CD4-positive, alpha-beta T cell treated with Interleukin-6 at 100 ng/mL for 8 hours (primary cell): ENCODE data around the gene ADGRB3.

Experiments used
- DNase-seq: peaks from one replicate; pipeline ENCODE4 v3.0.0-alpha.2; 2020; ENCODE audit warnings: mixed read lengths, low spot score

Gene ADGRB3

DNA sequence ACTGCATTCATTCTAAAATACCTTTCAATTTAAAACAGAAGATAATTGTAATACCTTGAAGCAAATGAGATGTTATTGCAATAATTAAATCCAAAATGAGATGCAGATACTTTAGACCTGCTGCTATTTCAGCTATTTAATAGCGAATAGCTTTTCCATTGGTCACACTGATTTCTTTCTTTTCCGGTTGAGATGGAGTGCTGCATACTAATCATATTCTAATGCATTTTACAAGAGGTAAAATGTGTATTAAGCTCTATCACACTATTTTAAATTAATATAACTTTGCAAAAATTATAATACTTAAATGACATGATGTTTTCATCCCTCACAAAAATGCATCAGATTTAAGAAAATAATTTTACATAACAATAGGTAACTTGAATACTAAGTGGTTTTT, 74.0 kb downstream of the ADGRB3 start:
- DNase-seq = no peak

- no peak for DNase-seq
Measured at GRCh38 chr6:68709882-68710281, 74.8 kb downstream of the ADGRB3 start.

GRCh38 chr6:68710496-68710895, 75.4 kb downstream of the ADGRB3 start:
- DNase-seq = no peak

- DNase-seq = no peak
Measured at GRCh38 chr6:68710916-68711315, 75.8 kb downstream of the ADGRB3 start.

DNA sequence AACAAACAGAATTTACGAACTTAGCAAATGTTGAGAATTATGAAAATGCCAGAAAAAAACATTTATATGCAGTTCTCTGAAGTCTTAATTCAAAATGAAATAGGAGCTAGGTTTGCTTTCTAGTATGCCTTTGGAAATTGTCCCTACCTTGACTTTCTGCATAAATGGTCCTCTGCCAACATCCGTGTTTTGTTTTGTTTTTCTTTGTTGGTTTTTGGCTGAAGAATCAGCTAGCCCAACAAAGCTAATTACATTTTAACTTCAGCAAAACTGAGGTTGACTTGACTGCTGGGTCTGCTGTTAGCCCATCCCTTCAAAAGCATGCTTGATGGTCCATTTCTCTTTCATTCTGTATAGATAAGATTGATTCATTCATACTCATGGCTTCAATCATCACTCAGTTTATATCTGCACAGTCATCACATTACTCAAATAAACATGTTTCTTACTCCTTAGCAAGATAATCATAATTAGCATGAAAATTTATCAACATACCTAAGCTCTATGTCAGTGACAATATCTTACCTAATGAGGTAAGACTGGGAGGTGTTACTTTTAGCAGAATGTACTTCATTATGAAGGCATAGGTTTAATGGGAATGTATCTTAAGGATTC, 76.4 kb downstream of the ADGRB3 start:
- DNase-seq = no peak

DNA sequence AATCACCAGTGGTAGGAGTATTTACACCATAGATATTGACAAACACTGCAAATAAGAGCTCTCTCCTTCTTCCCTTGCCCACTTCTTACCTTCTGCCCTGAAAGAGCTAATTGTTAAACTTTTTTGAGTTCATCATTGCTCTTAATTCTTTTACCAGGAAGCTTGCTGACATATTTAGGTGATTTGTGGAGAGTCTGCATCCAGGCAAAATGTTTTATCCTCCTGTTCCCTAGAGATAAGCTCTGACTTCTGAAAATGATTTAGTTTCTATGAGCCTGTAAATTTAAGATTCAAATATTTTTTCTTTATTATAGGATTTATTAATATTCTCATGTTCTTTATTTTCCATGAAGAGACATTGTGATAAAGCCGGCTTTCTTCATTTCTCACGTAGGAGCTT, 81.5 kb downstream of the ADGRB3 start:
- no peak for DNase-seq

DNA sequence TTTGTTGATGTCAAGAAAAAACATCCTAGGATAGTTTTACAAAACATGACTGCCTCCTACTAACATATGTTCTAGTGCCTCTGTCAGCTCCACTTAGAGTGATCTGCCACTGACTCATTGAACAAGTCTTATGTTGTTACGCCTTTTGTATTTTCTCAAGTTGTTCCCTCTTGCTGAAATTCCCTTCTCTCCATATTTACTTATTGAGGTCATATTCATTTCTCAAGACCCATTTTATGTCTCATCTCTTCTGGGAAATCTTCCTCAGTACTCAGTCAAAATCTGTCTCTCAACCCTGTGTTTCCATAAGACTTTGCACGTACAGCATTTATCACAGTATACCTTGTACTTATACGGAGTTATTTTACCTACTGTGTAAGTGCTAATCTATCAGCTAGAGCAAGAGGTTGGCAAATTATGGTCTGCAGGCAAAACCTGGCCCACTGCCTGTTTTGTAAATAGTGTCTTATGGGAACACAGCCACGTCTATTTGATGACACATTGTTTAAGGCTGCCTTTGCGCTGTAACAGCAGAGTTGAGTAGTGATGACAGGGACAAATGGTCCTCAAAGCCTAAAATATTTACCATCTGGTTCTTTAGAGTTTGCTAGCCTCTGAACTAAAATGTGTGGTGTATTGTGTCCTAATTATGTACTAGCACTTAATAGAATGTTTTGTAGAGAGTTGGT, 83.4 kb downstream of the ADGRB3 start:
- DNase-seq = no peak

DNA sequence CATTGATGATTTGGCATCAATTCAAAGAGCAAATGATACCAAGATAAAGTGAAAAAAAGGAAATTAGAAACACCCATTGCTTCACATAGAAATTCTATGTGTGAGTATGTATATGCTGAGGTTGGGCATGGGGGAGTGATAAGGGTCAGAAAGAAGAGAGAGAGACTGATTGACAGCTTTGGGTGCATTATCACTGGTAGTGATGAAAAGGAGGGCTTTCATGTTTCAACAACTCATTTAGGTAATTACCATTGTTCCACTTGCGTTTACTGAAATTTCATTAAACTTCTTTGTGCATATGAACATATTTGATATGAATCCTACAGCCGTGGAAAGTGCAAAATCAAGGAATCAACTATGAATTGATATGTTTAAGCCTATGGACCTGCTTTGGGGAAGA, 84.7 kb downstream of the ADGRB3 start:
- no peak for DNase-seq

- no peak for DNase-seq
Measured at GRCh38 chr6:68722891-68723527, 87.9 kb downstream of the ADGRB3 start.

DNA sequence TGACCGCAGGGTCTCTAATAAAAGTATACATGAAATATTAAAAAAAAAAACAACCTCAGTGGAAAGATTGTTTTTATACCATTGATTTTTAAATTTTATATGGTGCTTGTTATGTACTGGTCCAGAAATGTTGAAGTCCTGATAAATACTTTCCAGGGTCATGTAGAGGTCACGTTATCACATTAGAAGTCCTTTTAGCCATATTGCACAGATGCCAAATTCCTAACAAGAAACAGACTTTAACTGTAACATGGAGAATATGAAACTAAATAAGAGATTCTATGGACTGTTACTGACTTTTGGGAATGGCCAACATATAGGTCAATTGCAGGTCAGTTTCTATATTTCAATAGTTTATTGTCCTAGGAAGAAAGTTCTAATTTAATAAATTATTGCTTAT, 89.0 kb downstream of the ADGRB3 start:
- DNase-seq = no peak

- DNase-seq = no peak
Measured at GRCh38 chr6:68726337-68726736, 91.3 kb downstream of the ADGRB3 start.

DNA sequence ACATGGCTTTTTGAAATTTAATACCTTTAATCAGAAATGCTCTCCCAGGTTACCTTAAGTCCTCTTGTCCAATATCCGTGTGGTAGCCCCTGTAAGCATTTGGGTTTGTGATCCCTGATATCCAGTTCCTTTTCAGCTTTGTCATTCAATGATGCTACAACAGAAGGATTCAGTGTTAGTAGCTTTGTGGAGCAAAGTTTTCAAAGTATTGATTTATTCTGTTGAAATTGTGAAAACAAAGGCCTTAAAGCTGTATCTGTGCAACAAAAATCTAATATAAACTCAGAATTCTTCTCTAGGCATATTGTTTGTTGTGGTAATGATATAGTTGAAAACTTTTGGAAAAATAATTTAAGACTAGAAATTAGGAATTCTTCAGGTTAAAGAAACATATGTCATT, 91.9 kb downstream of the ADGRB3 start:
- DNase-seq = no peak

- no peak for DNase-seq
Measured at GRCh38 chr6:68727699-68728098, 92.6 kb downstream of the ADGRB3 start.

DNA sequence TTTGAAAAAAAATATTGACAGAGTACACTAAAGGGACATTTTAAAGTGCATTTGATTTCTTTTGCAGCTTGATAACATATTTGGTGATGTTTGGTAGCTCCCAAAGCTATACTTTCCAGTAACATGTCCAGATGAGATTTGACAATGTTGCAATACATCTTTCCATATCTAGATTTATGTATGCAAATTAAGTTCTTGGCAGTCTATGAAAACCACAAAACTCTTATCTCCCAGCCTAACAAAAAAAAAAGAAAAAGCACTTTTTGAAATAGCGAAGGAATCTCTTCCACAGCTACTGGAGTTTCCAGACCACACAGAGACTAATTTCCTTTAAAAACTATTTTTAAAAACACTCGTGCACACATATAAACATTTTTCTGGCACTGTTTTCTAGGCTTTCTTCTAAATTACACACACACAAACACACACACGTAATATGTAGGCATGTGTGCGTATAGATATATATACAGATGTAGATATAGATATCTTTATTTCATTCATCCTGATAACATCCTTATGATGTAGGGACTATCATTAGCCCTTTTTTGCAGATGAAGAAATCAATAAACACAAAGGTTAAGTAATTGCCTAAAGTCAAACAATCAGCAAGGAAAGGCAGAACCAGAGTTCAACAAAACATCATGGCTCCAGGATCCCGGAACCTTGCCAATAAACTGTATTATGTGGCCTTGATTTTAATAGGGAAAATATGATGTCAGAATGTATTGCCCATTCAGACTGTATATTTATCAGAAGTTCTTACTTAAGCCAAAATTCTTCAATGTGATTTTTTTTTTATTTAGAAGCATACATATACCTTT, 93.3 kb downstream of the ADGRB3 start:
- DNase-seq = no peak

- no peak for DNase-seq
Measured at GRCh38 chr6:68729377-68729903, 94.4 kb downstream of the ADGRB3 start.

- no peak for DNase-seq
Measured at GRCh38 chr6:68730291-68731054, 95.4 kb downstream of the ADGRB3 start.

DNA sequence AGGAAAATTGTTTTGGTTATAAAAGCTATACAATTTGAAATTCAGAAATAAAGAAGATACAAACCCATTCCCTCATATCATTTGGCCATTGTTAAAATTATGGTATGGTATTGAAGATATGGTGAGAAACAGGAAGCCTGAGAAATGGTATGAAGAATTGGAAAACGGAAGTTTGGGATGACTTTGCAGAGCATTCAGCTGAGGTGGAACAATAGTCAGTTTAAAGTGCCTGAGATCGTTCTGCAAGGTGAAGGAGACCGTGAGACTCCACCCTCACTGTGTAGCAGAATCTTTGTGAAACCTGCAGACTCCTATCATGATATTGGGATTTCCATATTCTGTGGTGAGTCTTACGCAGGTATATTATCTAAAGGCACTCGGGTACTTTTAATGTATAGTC, 97.3 kb downstream of the ADGRB3 start:
- DNase-seq = no peak

GRCh38 chr6:68735866-68736265, 100.8 kb downstream of the ADGRB3 start:
- DNase-seq = no peak

- no peak for DNase-seq
Measured at GRCh38 chr6:68737061-68737460, 102.0 kb downstream of the ADGRB3 start.

GRCh38 chr6:68738039-68738438, 103.0 kb downstream of the ADGRB3 start:
- no peak for DNase-seq

DNA sequence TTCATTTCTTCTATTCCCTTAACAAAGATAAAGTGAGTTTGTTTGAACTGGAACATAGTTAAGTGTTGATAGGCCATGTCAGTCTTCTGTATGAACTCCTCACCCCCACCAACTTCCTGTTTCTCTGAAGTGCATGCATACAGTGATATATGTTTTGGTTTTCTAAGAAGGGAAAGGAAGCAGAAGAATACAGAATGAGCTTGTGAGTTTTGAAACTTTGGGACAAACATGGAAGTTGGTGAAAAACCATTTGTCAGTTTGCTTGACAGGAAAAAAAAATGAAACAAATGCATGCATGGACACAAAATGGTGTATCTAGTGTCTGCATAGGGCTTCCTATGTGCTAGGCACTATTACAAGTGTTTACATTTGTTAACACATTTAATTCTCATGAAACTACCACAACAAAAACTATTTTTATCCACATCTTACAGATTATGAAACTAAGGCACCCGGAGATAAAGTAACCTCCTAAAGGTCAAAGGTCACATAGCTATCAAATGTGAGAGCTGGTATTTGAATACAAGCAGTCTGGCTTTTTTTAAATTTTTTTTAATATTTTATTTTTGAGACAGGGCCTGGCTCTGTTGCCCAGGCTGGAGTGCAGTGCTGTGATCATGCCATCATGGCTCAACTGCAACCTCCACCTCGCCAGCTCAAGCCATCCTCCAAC, 105.9 kb downstream of the ADGRB3 start:
- no peak for DNase-seq
